ENCODE results near the gene CPB2.

- TF ChIP-seq CTCF (IDR thresholded peaks at IDR 0.05; ENCODE audit: borderline replicate concordance, extremely low read depth, low read length, poor library complexity, severe bottlenecking), result peak; percentile 40
- TF ChIP-seq EZH2 (IDR thresholded peaks at IDR 0.05; ENCODE audit: borderline replicate concordance, low read depth, low read length, severe bottlenecking), result no peak
These were observed 94.7 kb downstream of the CPB2 start for GRCh38 chr13:46010148-46010547.

Data from DND-41 (cell line).